ENCODE results near the gene MLIP.

GRCh38 chr6:54273214-54273820, 162.1 kb downstream of the MLIP start:
- TF ChIP-seq, protein P1, sequence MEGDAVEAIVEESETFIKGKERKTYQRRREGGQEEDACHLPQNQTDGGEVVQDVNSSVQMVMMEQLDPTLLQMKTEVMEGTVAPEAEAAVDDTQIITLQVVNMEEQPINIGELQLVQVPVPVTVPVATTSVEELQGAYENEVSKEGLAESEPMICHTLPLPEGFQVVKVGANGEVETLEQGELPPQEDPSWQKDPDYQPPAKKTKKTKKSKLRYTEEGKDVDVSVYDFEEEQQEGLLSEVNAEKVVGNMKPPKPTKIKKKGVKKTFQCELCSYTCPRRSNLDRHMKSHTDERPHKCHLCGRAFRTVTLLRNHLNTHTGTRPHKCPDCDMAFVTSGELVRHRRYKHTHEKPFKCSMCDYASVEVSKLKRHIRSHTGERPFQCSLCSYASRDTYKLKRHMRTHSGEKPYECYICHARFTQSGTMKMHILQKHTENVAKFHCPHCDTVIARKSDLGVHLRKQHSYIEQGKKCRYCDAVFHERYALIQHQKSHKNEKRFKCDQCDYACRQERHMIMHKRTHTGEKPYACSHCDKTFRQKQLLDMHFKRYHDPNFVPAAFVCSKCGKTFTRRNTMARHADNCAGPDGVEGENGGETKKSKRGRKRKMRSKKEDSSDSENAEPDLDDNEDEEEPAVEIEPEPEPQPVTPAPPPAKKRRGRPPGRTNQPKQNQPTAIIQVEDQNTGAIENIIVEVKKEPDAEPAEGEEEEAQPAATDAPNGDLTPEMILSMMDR (IDR thresholded peaks at IDR 0.05; ENCODE audit: control extremely low read depth in 1 of 3, insufficient read depth in 1 of 3, low read depth in 1 of 3, low read length in 3 of 3): no peak
- TF ChIP-seq, protein P2, sequence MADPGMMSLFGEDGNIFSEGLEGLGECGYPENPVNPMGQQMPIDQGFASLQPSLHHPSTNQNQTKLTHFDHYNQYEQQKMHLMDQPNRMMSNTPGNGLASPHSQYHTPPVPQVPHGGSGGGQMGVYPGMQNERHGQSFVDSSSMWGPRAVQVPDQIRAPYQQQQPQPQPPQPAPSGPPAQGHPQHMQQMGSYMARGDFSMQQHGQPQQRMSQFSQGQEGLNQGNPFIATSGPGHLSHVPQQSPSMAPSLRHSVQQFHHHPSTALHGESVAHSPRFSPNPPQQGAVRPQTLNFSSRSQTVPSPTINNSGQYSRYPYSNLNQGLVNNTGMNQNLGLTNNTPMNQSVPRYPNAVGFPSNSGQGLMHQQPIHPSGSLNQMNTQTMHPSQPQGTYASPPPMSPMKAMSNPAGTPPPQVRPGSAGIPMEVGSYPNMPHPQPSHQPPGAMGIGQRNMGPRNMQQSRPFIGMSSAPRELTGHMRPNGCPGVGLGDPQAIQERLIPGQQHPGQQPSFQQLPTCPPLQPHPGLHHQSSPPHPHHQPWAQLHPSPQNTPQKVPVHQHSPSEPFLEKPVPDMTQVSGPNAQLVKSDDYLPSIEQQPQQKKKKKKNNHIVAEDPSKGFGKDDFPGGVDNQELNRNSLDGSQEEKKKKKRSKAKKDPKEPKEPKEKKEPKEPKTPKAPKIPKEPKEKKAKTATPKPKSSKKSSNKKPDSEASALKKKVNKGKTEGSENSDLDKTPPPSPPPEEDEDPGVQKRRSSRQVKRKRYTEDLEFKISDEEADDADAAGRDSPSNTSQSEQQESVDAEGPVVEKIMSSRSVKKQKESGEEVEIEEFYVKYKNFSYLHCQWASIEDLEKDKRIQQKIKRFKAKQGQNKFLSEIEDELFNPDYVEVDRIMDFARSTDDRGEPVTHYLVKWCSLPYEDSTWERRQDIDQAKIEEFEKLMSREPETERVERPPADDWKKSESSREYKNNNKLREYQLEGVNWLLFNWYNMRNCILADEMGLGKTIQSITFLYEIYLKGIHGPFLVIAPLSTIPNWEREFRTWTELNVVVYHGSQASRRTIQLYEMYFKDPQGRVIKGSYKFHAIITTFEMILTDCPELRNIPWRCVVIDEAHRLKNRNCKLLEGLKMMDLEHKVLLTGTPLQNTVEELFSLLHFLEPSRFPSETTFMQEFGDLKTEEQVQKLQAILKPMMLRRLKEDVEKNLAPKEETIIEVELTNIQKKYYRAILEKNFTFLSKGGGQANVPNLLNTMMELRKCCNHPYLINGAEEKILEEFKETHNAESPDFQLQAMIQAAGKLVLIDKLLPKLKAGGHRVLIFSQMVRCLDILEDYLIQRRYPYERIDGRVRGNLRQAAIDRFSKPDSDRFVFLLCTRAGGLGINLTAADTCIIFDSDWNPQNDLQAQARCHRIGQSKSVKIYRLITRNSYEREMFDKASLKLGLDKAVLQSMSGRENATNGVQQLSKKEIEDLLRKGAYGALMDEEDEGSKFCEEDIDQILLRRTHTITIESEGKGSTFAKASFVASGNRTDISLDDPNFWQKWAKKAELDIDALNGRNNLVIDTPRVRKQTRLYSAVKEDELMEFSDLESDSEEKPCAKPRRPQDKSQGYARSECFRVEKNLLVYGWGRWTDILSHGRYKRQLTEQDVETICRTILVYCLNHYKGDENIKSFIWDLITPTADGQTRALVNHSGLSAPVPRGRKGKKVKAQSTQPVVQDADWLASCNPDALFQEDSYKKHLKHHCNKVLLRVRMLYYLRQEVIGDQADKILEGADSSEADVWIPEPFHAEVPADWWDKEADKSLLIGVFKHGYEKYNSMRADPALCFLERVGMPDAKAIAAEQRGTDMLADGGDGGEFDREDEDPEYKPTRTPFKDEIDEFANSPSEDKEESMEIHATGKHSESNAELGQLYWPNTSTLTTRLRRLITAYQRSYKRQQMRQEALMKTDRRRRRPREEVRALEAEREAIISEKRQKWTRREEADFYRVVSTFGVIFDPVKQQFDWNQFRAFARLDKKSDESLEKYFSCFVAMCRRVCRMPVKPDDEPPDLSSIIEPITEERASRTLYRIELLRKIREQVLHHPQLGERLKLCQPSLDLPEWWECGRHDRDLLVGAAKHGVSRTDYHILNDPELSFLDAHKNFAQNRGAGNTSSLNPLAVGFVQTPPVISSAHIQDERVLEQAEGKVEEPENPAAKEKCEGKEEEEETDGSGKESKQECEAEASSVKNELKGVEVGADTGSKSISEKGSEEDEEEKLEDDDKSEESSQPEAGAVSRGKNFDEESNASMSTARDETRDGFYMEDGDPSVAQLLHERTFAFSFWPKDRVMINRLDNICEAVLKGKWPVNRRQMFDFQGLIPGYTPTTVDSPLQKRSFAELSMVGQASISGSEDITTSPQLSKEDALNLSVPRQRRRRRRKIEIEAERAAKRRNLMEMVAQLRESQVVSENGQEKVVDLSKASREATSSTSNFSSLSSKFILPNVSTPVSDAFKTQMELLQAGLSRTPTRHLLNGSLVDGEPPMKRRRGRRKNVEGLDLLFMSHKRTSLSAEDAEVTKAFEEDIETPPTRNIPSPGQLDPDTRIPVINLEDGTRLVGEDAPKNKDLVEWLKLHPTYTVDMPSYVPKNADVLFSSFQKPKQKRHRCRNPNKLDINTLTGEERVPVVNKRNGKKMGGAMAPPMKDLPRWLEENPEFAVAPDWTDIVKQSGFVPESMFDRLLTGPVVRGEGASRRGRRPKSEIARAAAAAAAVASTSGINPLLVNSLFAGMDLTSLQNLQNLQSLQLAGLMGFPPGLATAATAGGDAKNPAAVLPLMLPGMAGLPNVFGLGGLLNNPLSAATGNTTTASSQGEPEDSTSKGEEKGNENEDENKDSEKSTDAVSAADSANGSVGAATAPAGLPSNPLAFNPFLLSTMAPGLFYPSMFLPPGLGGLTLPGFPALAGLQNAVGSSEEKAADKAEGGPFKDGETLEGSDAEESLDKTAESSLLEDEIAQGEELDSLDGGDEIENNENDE (IDR thresholded peaks at IDR 0.05; ENCODE audit: insufficient replicate concordance, low read length): no peak
- TF ChIP-seq GABPA (IDR thresholded peaks at IDR 0.05; ENCODE audit: borderline replicate concordance, insufficient read depth, low read length) (no peak), CTBP2 (IDR thresholded peaks at IDR 0.05; ENCODE audit: borderline replicate concordance, insufficient read depth, insufficient read length, low read length) (no peak), POLR2A (IDR thresholded peaks at IDR 0.05; ENCODE audit: control extremely low read depth in 1 of 2, low read depth in 2 of 2, low read length in 2 of 2) (no peak), SP2 (IDR thresholded peaks at IDR 0.05; ENCODE audit: low read length) (no peak), ZNF274 (IDR thresholded peaks at IDR 0.05; ENCODE audit: borderline replicate concordance, extremely low read depth, low read length) (no peak), YY1 (IDR thresholded peaks at IDR 0.05; ENCODE audit: low read depth, low read length) (no peak), RBBP5 (IDR thresholded peaks at IDR 0.05; ENCODE audit: borderline replicate concordance, low read depth, low read length) (no peak), RAD21 (IDR thresholded peaks at IDR 0.05 in 1 of 2, conservative IDR thresholded peaks at IDR 0.05 in 1 of 2; ENCODE audit: low read depth in 2 of 2, low read length in 2 of 2) (no peak), POLR2AphosphoS5 (IDR thresholded peaks at IDR 0.05; ENCODE audit: low read depth, low read length) (no peak)
